ENCODE measurements around the gene MSANTD2.

DNA sequence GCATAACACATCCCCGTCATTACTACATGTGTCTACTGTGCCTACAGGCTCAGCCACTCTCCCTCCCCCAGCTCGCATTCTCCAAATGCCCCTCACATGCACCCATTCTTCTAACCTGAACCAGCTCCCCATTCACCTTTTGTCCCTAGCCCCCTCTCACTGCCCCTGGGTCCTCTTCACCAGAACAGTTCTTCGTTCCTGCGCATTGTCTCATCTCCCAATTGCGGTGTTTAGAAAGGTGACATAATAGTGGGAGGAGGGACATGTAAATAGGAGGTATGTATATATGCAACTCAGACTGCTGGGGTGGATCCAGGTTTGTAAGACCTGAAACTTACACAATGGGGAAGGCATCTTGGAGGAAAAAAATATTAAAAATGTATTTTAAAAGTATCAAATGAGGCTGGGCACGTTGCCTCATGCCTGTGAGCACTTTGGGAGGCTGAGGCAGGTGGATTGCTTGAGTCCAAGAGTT, 43.4 kb downstream of the MSANTD2 start:
- TF ChIP-seq, protein P1, sequence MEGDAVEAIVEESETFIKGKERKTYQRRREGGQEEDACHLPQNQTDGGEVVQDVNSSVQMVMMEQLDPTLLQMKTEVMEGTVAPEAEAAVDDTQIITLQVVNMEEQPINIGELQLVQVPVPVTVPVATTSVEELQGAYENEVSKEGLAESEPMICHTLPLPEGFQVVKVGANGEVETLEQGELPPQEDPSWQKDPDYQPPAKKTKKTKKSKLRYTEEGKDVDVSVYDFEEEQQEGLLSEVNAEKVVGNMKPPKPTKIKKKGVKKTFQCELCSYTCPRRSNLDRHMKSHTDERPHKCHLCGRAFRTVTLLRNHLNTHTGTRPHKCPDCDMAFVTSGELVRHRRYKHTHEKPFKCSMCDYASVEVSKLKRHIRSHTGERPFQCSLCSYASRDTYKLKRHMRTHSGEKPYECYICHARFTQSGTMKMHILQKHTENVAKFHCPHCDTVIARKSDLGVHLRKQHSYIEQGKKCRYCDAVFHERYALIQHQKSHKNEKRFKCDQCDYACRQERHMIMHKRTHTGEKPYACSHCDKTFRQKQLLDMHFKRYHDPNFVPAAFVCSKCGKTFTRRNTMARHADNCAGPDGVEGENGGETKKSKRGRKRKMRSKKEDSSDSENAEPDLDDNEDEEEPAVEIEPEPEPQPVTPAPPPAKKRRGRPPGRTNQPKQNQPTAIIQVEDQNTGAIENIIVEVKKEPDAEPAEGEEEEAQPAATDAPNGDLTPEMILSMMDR (IDR thresholded peaks at IDR 0.05 in 2 of 3, conservative IDR thresholded peaks at IDR 0.05 in 1 of 3; ENCODE audit: borderline replicate concordance in 1 of 3, insufficient read depth in 1 of 3, low read depth in 2 of 3, low read length in 2 of 3) = no peak
- TF ChIP-seq YY1 (IDR thresholded peaks at IDR 0.05; ENCODE audit: extremely low read depth, insufficient replicate concordance, low read depth, low read length) = no peak

Measured in HCT116 (cell line).